ENCODE results near the gene IL20RB. TPM values are rescaled to one million over a fixed set of nuclear protein-coding genes. Genes with fewer than 3 reads are reported as not detected.

Gene IL20RB
- total and polyA plus RNA-seq, 2 donors (not counting 3 experiments of a cell fraction or from before 2014, with no cell fraction given) = 0.79 to 1.6 TPM

- POLR2A ChIA-PET = no interaction called here
These were observed 32.2 kb downstream of the IL20RB start for GRCh38 chr3:136989781-136990524.

GRCh38 chr3:136990826-136991225, 33.0 kb downstream of the IL20RB start:
- TF ChIP-seq POLR2AphosphoS5 (IDR thresholded peaks at IDR 0.05; ENCODE audit: insufficient read depth, low read depth, low read length) (no peak), EZH2 (IDR thresholded peaks at IDR 0.05; ENCODE audit: borderline replicate concordance, low read depth, low read length, severe bottlenecking) (no peak), JUN (IDR thresholded peaks at IDR 0.05; ENCODE audit: borderline replicate concordance, insufficient read depth, insufficient read length, low read depth) (no peak), FOS (IDR thresholded peaks at IDR 0.05; ENCODE audit: borderline replicate concordance, insufficient read depth, low read length) (no peak), MYC (IDR thresholded peaks at IDR 0.05; ENCODE audit: low read depth, low read length) (no peak), MAX (IDR thresholded peaks at IDR 0.05; ENCODE audit: insufficient read depth, insufficient read length) (no peak), GATA2 (IDR thresholded peaks at IDR 0.05; ENCODE audit: insufficient read depth, insufficient read length, low read depth, low read length) (no peak), CTCF (IDR thresholded peaks at IDR 0.05; ENCODE audit: extremely low read depth in 1 of 2, insufficient read depth in 1 of 2, low read depth in 1 of 2, low read length in 2 of 2) (no peak), POLR2A (IDR thresholded peaks at IDR 0.05; ENCODE audit: low read depth, low read length) (no peak)
- no peak overlapping the region for H3K4me2 ChIP-seq (ENCODE audit: insufficient read depth, low read length)
- DNase-seq (ENCODE audit: low read depth, low spot score) (no peak), FAIRE-seq (no peak)
- H3K27me3 ChIP-seq (ENCODE audit: control insufficient read depth in 2 of 2, insufficient read depth in 2 of 2, low read length in 2 of 2) = no peaks in the 10 kb centered on the region
- dilution Hi-C loops (cut with MboI; ENCODE audit: extremely low pct_ligation_motif_present, low sequenced_read_pairs) (no loop called here), intact Hi-C loops (cut with micrococcal nuclease) (no loop called here)
- no peaks in the 10 kb centered on the region for H4K20me1 ChIP-seq (replicated peaks; ENCODE audit: control insufficient read depth, extremely low read depth, insufficient read depth, low read length)
- H2AFZ ChIP-seq (ENCODE audit: low read depth, low read length) = no peak overlapping the region
- H3K9me3 ChIP-seq (replicated peaks; ENCODE audit: control insufficient read depth, insufficient read depth, low read length) = no peaks in the 10 kb centered on the region
- peaks cover 15% of the 10 kb centered on the region for H3K4me1 ChIP-seq (ENCODE audit: control insufficient read depth, extremely low read depth, insufficient read depth, low read length)
- no peak overlapping the region for H3K27ac ChIP-seq (ENCODE audit: insufficient read depth, low read depth, low read length)
- H3K36me3 ChIP-seq (ENCODE audit: control insufficient read depth in 2 of 2, extremely low read depth in 1 of 2, insufficient read depth in 2 of 2, low read length in 2 of 2) = no peaks in the 10 kb centered on the region
- no peaks in the 10 kb centered on the region for H3K9me1 ChIP-seq (replicated peaks; ENCODE audit: control insufficient read depth, extremely low read depth, insufficient read depth, low read length)
- ChIA-PET CTCF (no interaction called here), POLR2A (no interaction called here)
- no peak overlapping the region for H3K9ac ChIP-seq (replicated peaks; ENCODE audit: extremely low read depth, insufficient read depth, low read length)
- H3K4me3 ChIP-seq (replicated peaks in 1 of 3; ENCODE audit: insufficient read depth in 1 of 3, low read depth in 1 of 3, low read length in 3 of 3) = no peak overlapping the region
- BruUV-seq (replicated peaks) = no TSS peak
- H3K79me2 ChIP-seq (ENCODE audit: control insufficient read depth, insufficient read depth, low read length) = no peaks in the 10 kb centered on the region

More at GRCh38 chr3:136989781-136990524, 32.2 kb downstream of the IL20RB start:
- Histone ChIP-seq H3K9me1 (replicated peaks; ENCODE audit: control insufficient read depth, extremely low read depth, insufficient read depth, low read length) (no peaks in the 10 kb centered on the region), H3K4me1 (ENCODE audit: control insufficient read depth, extremely low read depth, insufficient read depth, low read length) (peaks cover 7% of the 10 kb centered on the region), H3K9me3 (replicated peaks; ENCODE audit: control insufficient read depth, insufficient read depth, low read length) (no peaks in the 10 kb centered on the region), H3K27ac (ENCODE audit: insufficient read depth, low read depth, low read length) (no peak overlapping the region), H3K27me3 (ENCODE audit: control insufficient read depth in 2 of 2, insufficient read depth in 2 of 2, low read length in 2 of 2) (no peaks in the 10 kb centered on the region), H3K36me3 (ENCODE audit: control insufficient read depth in 2 of 2, extremely low read depth in 1 of 2, insufficient read depth in 2 of 2, low read length in 2 of 2) (no peaks in the 10 kb centered on the region), H4K20me1 (replicated peaks; ENCODE audit: control insufficient read depth, extremely low read depth, insufficient read depth, low read length) (no peaks in the 10 kb centered on the region), H3K9ac (replicated peaks; ENCODE audit: extremely low read depth, insufficient read depth, low read length) (no peak overlapping the region), H3K4me2 (ENCODE audit: insufficient read depth, low read length) (no peak overlapping the region), H3K4me3 (replicated peaks in 1 of 3; ENCODE audit: insufficient read depth in 1 of 3, low read depth in 1 of 3, low read length in 3 of 3) (no peak overlapping the region), H2AFZ (ENCODE audit: low read depth, low read length) (no peak overlapping the region), H3K79me2 (ENCODE audit: control insufficient read depth, insufficient read depth, low read length) (no peaks in the 10 kb centered on the region)
- CTCF ChIA-PET = interaction anchor here (0.8 to 1.0 kb wide), 2 partner anchors 24 to 238 kb away, joined by 3 read pairs; partner anchors contain the start of gene STAG1
- dilution Hi-C loops (cut with MboI; ENCODE audit: extremely low pct_ligation_motif_present, low sequenced_read_pairs) (no loop called here), intact Hi-C loops (cut with micrococcal nuclease) (no loop called here)
- FAIRE-seq (no peak), DNase-seq (ENCODE audit: low read depth, low spot score) (no peak)
- TF ChIP-seq FOS (IDR thresholded peaks at IDR 0.05; ENCODE audit: borderline replicate concordance, insufficient read depth, low read length) (no peak), JUN (IDR thresholded peaks at IDR 0.05; ENCODE audit: borderline replicate concordance, insufficient read depth, insufficient read length, low read depth) (no peak), MAX (IDR thresholded peaks at IDR 0.05; ENCODE audit: insufficient read depth, insufficient read length) (no peak), GATA2 (IDR thresholded peaks at IDR 0.05; ENCODE audit: insufficient read depth, insufficient read length, low read depth, low read length) (no peak), POLR2AphosphoS5 (IDR thresholded peaks at IDR 0.05; ENCODE audit: insufficient read depth, low read depth, low read length) (no peak), EZH2 (IDR thresholded peaks at IDR 0.05; ENCODE audit: borderline replicate concordance, low read depth, low read length, severe bottlenecking) (no peak), MYC (IDR thresholded peaks at IDR 0.05; ENCODE audit: low read depth, low read length) (no peak)
- no TSS peak for BruUV-seq (replicated peaks)

Data from endothelial cell of umbilical vein (primary cell).